Mucosa of stomach (tissue), 1 donor: ENCODE results near the gene KMT5B.

ENCODE experiments used
- H3K27me3 ChIP-seq: one replicate; pipeline ENCODE4 v1.7.0; 2013; ENCODE audit warnings: mild to moderate bottlenecking, low read length; ENCODE audit not compliant: control insufficient read depth, insufficient read depth
- H3K36me3 ChIP-seq: one replicate; pipeline ENCODE4 v1.7.0; 2013; ENCODE audit warnings: low read length; ENCODE audit not compliant: control insufficient read depth, insufficient read depth
- H3K4me1 ChIP-seq: one replicate; pipeline ENCODE4 v1.7.0; 2013; ENCODE audit warnings: mild to moderate bottlenecking, low read length; ENCODE audit not compliant: control insufficient read depth, insufficient read depth
- H3K4me3 ChIP-seq: one replicate; pipeline ENCODE4 v1.7.0; 2013; ENCODE audit warnings: low read length
- H3K9ac ChIP-seq: one replicate; pipeline ENCODE4 v1.7.0; 2013; ENCODE audit warnings: mild to moderate bottlenecking, low read length, moderate library complexity
- H3K9me3 ChIP-seq: one replicate; pipeline ENCODE4 v1.7.0; 2013; ENCODE audit warnings: mild to moderate bottlenecking, low read length, moderate library complexity; ENCODE audit not compliant: control insufficient read depth
- donor health status: Pancreatic carcinoma.

KMT5B gene

GRCh38 chr11:68213135-68213515, at the start of gene KMT5B:
Gene KMT5B (minus strand): TSS chr11:68213296. CDS start chr11:68190076, 23,220 bp downstream.
- H3K9ac ChIP-seq = peak within 1 kb of the TSS; percentile 94
- peak within 1 kb of the TSS; percentile 96 for H3K4me3 ChIP-seq
- H3K27me3 ChIP-seq = no peaks in the 10 kb centered on the region
- no peaks in the 10 kb centered on the region for H3K9me3 ChIP-seq
- H3K36me3 ChIP-seq = no peaks in the 10 kb centered on the region
- H3K4me1 ChIP-seq = peaks cover 44% of the 10 kb centered on the region

- Histone ChIP-seq H3K9me3 (no peaks in the 10 kb centered on the region), H3K4me3 (no peak overlapping the region), H3K36me3 (peaks cover 34% of the 10 kb centered on the region), H3K4me1 (peaks cover 22% of the 10 kb centered on the region), H3K27me3 (no peaks in the 10 kb centered on the region), H3K9ac (no peak overlapping the region)
Observed at GRCh38 chr11:68262544-68262827, 49.4 kb upstream of the KMT5B start.

- no peak overlapping the region for H3K9ac ChIP-seq
- no peak overlapping the region for H3K4me3 ChIP-seq
- no peaks in the 10 kb centered on the region for H3K9me3 ChIP-seq
- peaks cover 25% of the 10 kb centered on the region for H3K4me1 ChIP-seq
- peaks cover 28% of the 10 kb centered on the region for H3K36me3 ChIP-seq
- H3K27me3 ChIP-seq = no peaks in the 10 kb centered on the region
Observed at GRCh38 chr11:68261749-68262543, 48.9 kb upstream of the KMT5B start.

- Histone ChIP-seq H3K9me3 (no peaks in the 10 kb centered on the region), H3K27me3 (no peaks in the 10 kb centered on the region), H3K9ac (no peak overlapping the region), H3K4me1 (peaks cover 15% of the 10 kb centered on the region), H3K4me3 (no peak overlapping the region), H3K36me3 (peaks cover 19% of the 10 kb centered on the region)
Observed at GRCh38 chr11:68261006-68261405, 47.9 kb upstream of the KMT5B start.

GRCh38 chr11:68260484-68260883, 47.4 kb upstream of the KMT5B start:
- H3K27me3 ChIP-seq = no peaks in the 10 kb centered on the region
- peaks cover 14% of the 10 kb centered on the region for H3K36me3 ChIP-seq
- no peak overlapping the region for H3K9ac ChIP-seq
- no peak overlapping the region for H3K4me3 ChIP-seq
- H3K9me3 ChIP-seq = no peaks in the 10 kb centered on the region
- H3K4me1 ChIP-seq = peaks cover 10% of the 10 kb centered on the region

GRCh38 chr11:68259122-68259959, 46.2 kb upstream of the KMT5B start:
- Histone ChIP-seq H3K9ac (no peak overlapping the region), H3K4me1 (peaks cover 10% of the 10 kb centered on the region), H3K9me3 (no peaks in the 10 kb centered on the region), H3K27me3 (no peaks in the 10 kb centered on the region), H3K4me3 (no peak overlapping the region), H3K36me3 (peaks cover 14% of the 10 kb centered on the region)

- H3K36me3 ChIP-seq = peaks cover 14% of the 10 kb centered on the region
- H3K4me3 ChIP-seq = no peak overlapping the region
- peaks cover 10% of the 10 kb centered on the region for H3K4me1 ChIP-seq
- H3K9ac ChIP-seq = no peak overlapping the region
- no peaks in the 10 kb centered on the region for H3K27me3 ChIP-seq
- no peaks in the 10 kb centered on the region for H3K9me3 ChIP-seq
Observed at GRCh38 chr11:68258363-68258765, 45.3 kb upstream of the KMT5B start.

- no peaks in the 10 kb centered on the region for H3K9me3 ChIP-seq
- H3K4me3 ChIP-seq = peak overlapping the region; percentile 20
- H3K9ac ChIP-seq = no peak overlapping the region
- no peaks in the 10 kb centered on the region for H3K27me3 ChIP-seq
- peaks cover 11% of the 10 kb centered on the region for H3K36me3 ChIP-seq
- H3K4me1 ChIP-seq = peaks cover 10% of the 10 kb centered on the region
Observed at GRCh38 chr11:68257477-68258362, 44.6 kb upstream of the KMT5B start.

GRCh38 chr11:68256331-68256741, 43.2 kb upstream of the KMT5B start:
- Histone ChIP-seq H3K36me3 (peaks cover 5% of the 10 kb centered on the region), H3K9me3 (no peaks in the 10 kb centered on the region), H3K4me1 (peaks cover 10% of the 10 kb centered on the region), H3K4me3 (no peak overlapping the region), H3K27me3 (no peaks in the 10 kb centered on the region), H3K9ac (no peak overlapping the region)

GRCh38 chr11:68255526-68255925, 42.4 kb upstream of the KMT5B start:
- Histone ChIP-seq H3K9me3 (no peaks in the 10 kb centered on the region), H3K9ac (no peak overlapping the region), H3K36me3 (peaks cover 3% of the 10 kb centered on the region), H3K4me3 (no peak overlapping the region), H3K27me3 (no peaks in the 10 kb centered on the region), H3K4me1 (peaks cover 10% of the 10 kb centered on the region)

- H3K36me3 ChIP-seq = no peaks in the 10 kb centered on the region
- no peak overlapping the region for H3K9ac ChIP-seq
- H3K4me1 ChIP-seq = peaks cover 10% of the 10 kb centered on the region
- H3K9me3 ChIP-seq = no peaks in the 10 kb centered on the region
- no peak overlapping the region for H3K4me3 ChIP-seq
- no peaks in the 10 kb centered on the region for H3K27me3 ChIP-seq
Observed at GRCh38 chr11:68254421-68254820, 41.3 kb upstream of the KMT5B start.
